Neural cell (in vitro differentiated cells): ENCODE results near the gene GPR3. TPM values are rescaled to one million over a fixed set of nuclear protein-coding genes. Genes with fewer than 3 reads are reported as not detected.

Experiments
- H2AFZ ChIP-seq: fragments of 200-600, 300-800 bp; sonication (generic), shearing (Covaris generic); 2 replicates; pipeline ENCODE4 v1.6.0; 2014; ENCODE audit warnings: low read depth, mild to moderate bottlenecking, antibody characterized with exemption, low read length, moderate library complexity
- H3F3A ChIP-seq: fragments of 200-600 bp; shearing (Covaris generic); 2 replicates; pipeline ENCODE4 v1.6.1; 2016; ENCODE audit warnings: mild to moderate bottlenecking, moderate library complexity, mixed read lengths, antibody characterized with exemption, low read length; ENCODE audit not compliant: insufficient read depth, poor library complexity, severe bottlenecking
- H3K27ac ChIP-seq: fragments of 200-600, 300-800 bp; sonication (generic), shearing (Covaris generic); 2 replicates; pipeline ENCODE4 v1.5.1; 2014; ENCODE audit warnings: mild to moderate bottlenecking, low read length, moderate library complexity
- H3K27me3 ChIP-seq: fragments of 300-800, 200-600 bp; sonication (generic), shearing (Covaris generic); 2 replicates; pipeline ENCODE4 v1.6.0; 2014; ENCODE audit warnings: mild to moderate bottlenecking, low read depth, low read length, moderate library complexity; ENCODE audit not compliant: insufficient read depth
- H3K36me3 ChIP-seq: fragments of 300-800, 200-600 bp; sonication (generic), shearing (Covaris generic); 2 replicates; pipeline ENCODE4 v1.5.1; 2014; ENCODE audit warnings: mild to moderate bottlenecking, antibody characterized with exemption, low read length, moderate library complexity; ENCODE audit not compliant: insufficient read depth
- H3K4me2 ChIP-seq: fragments of 300-800, 200-600 bp; sonication (generic), shearing (Covaris generic); 2 replicates; pipeline ENCODE4 v1.6.0; 2014; ENCODE audit warnings: mild to moderate bottlenecking, low read length
- H3K4me3 ChIP-seq: fragments of 300-800, 200-600 bp; sonication (generic), shearing (Covaris generic); 2 replicates; pipeline ENCODE4 v1.5.1; 2014; ENCODE audit warnings: mild to moderate bottlenecking, low read length, moderate library complexity
- H3K79me2 ChIP-seq: fragments of 200-600 bp; shearing (Covaris generic); replicated peaks from 2 replicates; pipeline ENCODE4 v1.6.0; 2014; ENCODE audit warnings: mild to moderate bottlenecking, low read length, moderate library complexity; ENCODE audit not compliant: insufficient read depth
- H3K9ac ChIP-seq: fragments of 300-800, 200-600 bp; sonication (generic), shearing (Covaris generic); 2 replicates; pipeline ENCODE4 v1.6.1; 2016; ENCODE audit warnings: mild to moderate bottlenecking, low read length, mixed read lengths
- H3K9me2 ChIP-seq: fragments of 200-600 bp; shearing (Covaris generic); 2 replicates; pipeline ENCODE4 v1.6.1; 2016; ENCODE audit warnings: mild to moderate bottlenecking, low read length, mixed read lengths; ENCODE audit not compliant: insufficient read depth
- H3K9me3 ChIP-seq: fragments of 200-600, 300-800 bp; sonication (generic), shearing (Covaris generic); 2 replicates; pipeline ENCODE4 v1.6.1; 2016; ENCODE audit warnings: mild to moderate bottlenecking, mixed run types, low read length, moderate library complexity, mixed read lengths
- H4K20me1 ChIP-seq: fragments of 200-600 bp; shearing (Covaris generic); 2 replicates; pipeline ENCODE4 v1.6.1; 2016; ENCODE audit warnings: mild to moderate bottlenecking, mixed run types; ENCODE audit not compliant: insufficient read depth
- EP300 ChIP-seq: fragments of 450-650 bp; conservative IDR thresholded peaks from 2 replicates; pipeline ENCODE4 v1.6.1; 2014; ENCODE audit warnings: antibody characterized with exemption, mild to moderate bottlenecking, moderate library complexity; ENCODE audit not compliant: poor library complexity, severe bottlenecking
- EZH2 ChIP-seq: fragments of 200-600, 300-800 bp; shearing (Covaris generic), sonication (generic); IDR thresholded peaks from 2 replicates; pipeline ENCODE4 v1.6.1; 2014; ENCODE audit warnings: antibody characterized with exemption, low read length, borderline replicate concordance, mild to moderate bottlenecking; ENCODE audit not compliant: insufficient read depth, poor library complexity, severe bottlenecking
- MXI1 ChIP-seq: fragments of 450-650 bp; conservative IDR thresholded peaks from 2 replicates; pipeline ENCODE4 v1.6.1; 2014; ENCODE audit warnings: antibody characterized with exemption, mild to moderate bottlenecking; ENCODE audit not compliant: poor library complexity, severe bottlenecking
- POLR2AphosphoS5 ChIP-seq: IDR thresholded peaks from 2 replicates; pipeline ENCODE4 v1.6.1; 2012
- RAD21 ChIP-seq: fragments of 450-650 bp; conservative IDR thresholded peaks from 2 replicates; pipeline ENCODE4 v1.6.1; 2014; ENCODE audit warnings: antibody characterized with exemption, mild to moderate bottlenecking, moderate library complexity
- REST ChIP-seq: IDR thresholded peaks from 2 replicates; pipeline ENCODE4 v1.6.1; 2012; ENCODE audit warnings: borderline replicate concordance
- SMC3 ChIP-seq: fragments of 450-650 bp; conservative IDR thresholded peaks from 2 replicates; pipeline ENCODE4 v1.6.1; 2014; ENCODE audit warnings: antibody characterized with exemption, mild to moderate bottlenecking, moderate library complexity; ENCODE audit not compliant: poor library complexity
- TAF1 ChIP-seq: IDR thresholded peaks from 2 replicates; pipeline ENCODE4 v1.6.1; 2012; ENCODE audit warnings: low read depth
- polyA plus RNA-seq: library from polyadenylated mRNA; depleted of rRNA; stranded (reverse); fragments of >200 nt; gene quantifications from 2 replicates; pipeline ENCODE4 v1.2.3, GENCODE V29; 2014

The GPR3 gene
- polyA plus RNA-seq, 1 donor from 2014 or later: 0.54 TPM

- Histone ChIP-seq H3K4me2 (no peak overlapping the region), H3K79me2 (no peaks in the 10 kb centered on the region), H3K4me3 (no peak overlapping the region), H3K27ac (no peak overlapping the region), H3K9ac (no peak overlapping the region), H3K9me3 (no peaks in the 10 kb centered on the region), H3K9me2 (no peaks in the 10 kb centered on the region), H4K20me1 (no peaks in the 10 kb centered on the region), H3K36me3 (peaks cover 4% of the 10 kb centered on the region), H3F3A (no peaks in the 10 kb centered on the region), H2AFZ (no peak overlapping the region), H3K27me3 (no peaks in the 10 kb centered on the region)
- no peak for TF ChIP-seq MXI1
- TF ChIP-seq TAF1: no peak
- TF ChIP-seq SMC3: no peak
- no peak for TF ChIP-seq EP300
- no peak for TF ChIP-seq EZH2
- TF ChIP-seq RAD21: no peak
- no peak for TF ChIP-seq REST
Measured at GRCh38 chr1:27408151-27408550, 15.7 kb downstream of the GPR3 start.

- Histone ChIP-seq H3K9ac (no peak overlapping the region), H4K20me1 (no peaks in the 10 kb centered on the region), H3K4me3 (no peak overlapping the region), H3K9me2 (no peaks in the 10 kb centered on the region), H3F3A (no peaks in the 10 kb centered on the region), H2AFZ (no peak overlapping the region), H3K4me2 (no peak overlapping the region), H3K27ac (no peak overlapping the region), H3K27me3 (no peaks in the 10 kb centered on the region), H3K36me3 (peaks cover 4% of the 10 kb centered on the region), H3K9me3 (no peaks in the 10 kb centered on the region), H3K79me2 (no peaks in the 10 kb centered on the region)
- TF ChIP-seq POLR2AphosphoS5: no peak
- no peak for TF ChIP-seq EP300
- TF ChIP-seq MXI1: no peak
- TF ChIP-seq REST: no peak
Measured at GRCh38 chr1:27409669-27410068, 17.2 kb downstream of the GPR3 start.
